Neural cell (in vitro differentiated cells): ENCODE data around the gene IL23A. TPM values are rescaled to one million over a fixed set of nuclear protein-coding genes. Genes with fewer than 3 reads are reported as not detected.

ENCODE experiments used
- H2AFZ ChIP-seq: fragments of 200-600, 300-800 bp; sonication (generic), shearing (Covaris generic); 2 replicates; pipeline ENCODE4 v1.6.0; 2014; ENCODE audit warnings: low read depth, mild to moderate bottlenecking, antibody characterized with exemption, low read length, moderate library complexity
- H3F3A ChIP-seq: fragments of 200-600 bp; shearing (Covaris generic); 2 replicates; pipeline ENCODE4 v1.6.1; 2016; ENCODE audit warnings: mild to moderate bottlenecking, moderate library complexity, mixed read lengths, antibody characterized with exemption, low read length; ENCODE audit not compliant: insufficient read depth, poor library complexity, severe bottlenecking
- H3K27ac ChIP-seq: fragments of 200-600, 300-800 bp; sonication (generic), shearing (Covaris generic); 2 replicates; pipeline ENCODE4 v1.5.1; 2014; ENCODE audit warnings: mild to moderate bottlenecking, low read length, moderate library complexity
- H3K27me3 ChIP-seq: fragments of 300-800, 200-600 bp; sonication (generic), shearing (Covaris generic); 2 replicates; pipeline ENCODE4 v1.6.0; 2014; ENCODE audit warnings: mild to moderate bottlenecking, low read depth, low read length, moderate library complexity; ENCODE audit not compliant: insufficient read depth
- H3K36me3 ChIP-seq: fragments of 300-800, 200-600 bp; sonication (generic), shearing (Covaris generic); 2 replicates; pipeline ENCODE4 v1.5.1; 2014; ENCODE audit warnings: mild to moderate bottlenecking, antibody characterized with exemption, low read length, moderate library complexity; ENCODE audit not compliant: insufficient read depth
- H3K4me2 ChIP-seq: fragments of 300-800, 200-600 bp; sonication (generic), shearing (Covaris generic); 2 replicates; pipeline ENCODE4 v1.6.0; 2014; ENCODE audit warnings: mild to moderate bottlenecking, low read length
- H3K4me3 ChIP-seq: fragments of 300-800, 200-600 bp; sonication (generic), shearing (Covaris generic); 2 replicates; pipeline ENCODE4 v1.5.1; 2014; ENCODE audit warnings: mild to moderate bottlenecking, low read length, moderate library complexity
- H3K79me2 ChIP-seq: fragments of 200-600 bp; shearing (Covaris generic); replicated peaks from 2 replicates; pipeline ENCODE4 v1.6.0; 2014; ENCODE audit warnings: mild to moderate bottlenecking, low read length, moderate library complexity; ENCODE audit not compliant: insufficient read depth
- H3K9ac ChIP-seq: fragments of 300-800, 200-600 bp; sonication (generic), shearing (Covaris generic); 2 replicates; pipeline ENCODE4 v1.6.1; 2016; ENCODE audit warnings: mild to moderate bottlenecking, low read length, mixed read lengths
- H3K9me2 ChIP-seq: fragments of 200-600 bp; shearing (Covaris generic); 2 replicates; pipeline ENCODE4 v1.6.1; 2016; ENCODE audit warnings: mild to moderate bottlenecking, low read length, mixed read lengths; ENCODE audit not compliant: insufficient read depth
- H3K9me3 ChIP-seq: fragments of 200-600, 300-800 bp; sonication (generic), shearing (Covaris generic); 2 replicates; pipeline ENCODE4 v1.6.1; 2016; ENCODE audit warnings: mild to moderate bottlenecking, mixed run types, low read length, moderate library complexity, mixed read lengths
- H4K20me1 ChIP-seq: fragments of 200-600 bp; shearing (Covaris generic); 2 replicates; pipeline ENCODE4 v1.6.1; 2016; ENCODE audit warnings: mild to moderate bottlenecking, mixed run types; ENCODE audit not compliant: insufficient read depth
- CTCF ChIP-seq: fragments of 450-650 bp; IDR thresholded peaks from 2 replicates; pipeline ENCODE4 v1.5.1; 2014; ENCODE audit warnings: antibody characterized with exemption, mild to moderate bottlenecking, moderate library complexity; ENCODE audit not compliant: poor library complexity, severe bottlenecking
- EP300 ChIP-seq: fragments of 450-650 bp; conservative IDR thresholded peaks from 2 replicates; pipeline ENCODE4 v1.6.1; 2014; ENCODE audit warnings: antibody characterized with exemption, mild to moderate bottlenecking, moderate library complexity; ENCODE audit not compliant: poor library complexity, severe bottlenecking
- EZH2 ChIP-seq: fragments of 200-600, 300-800 bp; shearing (Covaris generic), sonication (generic); IDR thresholded peaks from 2 replicates; pipeline ENCODE4 v1.6.1; 2014; ENCODE audit warnings: antibody characterized with exemption, low read length, borderline replicate concordance, mild to moderate bottlenecking; ENCODE audit not compliant: insufficient read depth, poor library complexity, severe bottlenecking
- MXI1 ChIP-seq: fragments of 450-650 bp; conservative IDR thresholded peaks from 2 replicates; pipeline ENCODE4 v1.6.1; 2014; ENCODE audit warnings: antibody characterized with exemption, mild to moderate bottlenecking; ENCODE audit not compliant: poor library complexity, severe bottlenecking
- POLR2AphosphoS5 ChIP-seq: IDR thresholded peaks from 2 replicates; pipeline ENCODE4 v1.6.1; 2012
- RAD21 ChIP-seq: fragments of 450-650 bp; conservative IDR thresholded peaks from 2 replicates; pipeline ENCODE4 v1.6.1; 2014; ENCODE audit warnings: antibody characterized with exemption, mild to moderate bottlenecking, moderate library complexity
- REST ChIP-seq: IDR thresholded peaks from 2 replicates; pipeline ENCODE4 v1.6.1; 2012; ENCODE audit warnings: borderline replicate concordance
- SMC3 ChIP-seq: fragments of 450-650 bp; conservative IDR thresholded peaks from 2 replicates; pipeline ENCODE4 v1.6.1; 2014; ENCODE audit warnings: antibody characterized with exemption, mild to moderate bottlenecking, moderate library complexity; ENCODE audit not compliant: poor library complexity
- TAF1 ChIP-seq: IDR thresholded peaks from 2 replicates; pipeline ENCODE4 v1.6.1; 2012; ENCODE audit warnings: low read depth
- polyA plus RNA-seq: library from polyadenylated mRNA; depleted of rRNA; stranded (reverse); fragments of >200 nt; gene quantifications from 2 replicates; pipeline ENCODE4 v1.2.3, GENCODE V29; 2014

Gene IL23A
- polyA plus RNA-seq, 1 donor from 2014 or later: 0.31 TPM

GRCh38 chr12:56296295-56296694 lies 42.4 kb upstream of the IL23A start:
- TF ChIP-seq CTCF (no peak), EP300 (no peak), REST (no peak), MXI1 (no peak), EZH2 (no peak), RAD21 (no peak), SMC3 (no peak), POLR2AphosphoS5 (no peak), TAF1 (no peak)
- Histone ChIP-seq H3K79me2 (peaks cover 32% of the 10 kb centered on the region), H3K27ac (no peak overlapping the region)

GRCh38 chr12:56297400-56297799 lies 41.3 kb upstream of the IL23A start:
- Histone ChIP-seq H4K20me1 (no peaks in the 10 kb centered on the region), H3K9ac (no peak overlapping the region), H3K9me3 (no peaks in the 10 kb centered on the region), H3K27ac (no peak overlapping the region), H2AFZ (no peak overlapping the region), H3F3A (no peaks in the 10 kb centered on the region), H3K79me2 (peaks cover 26% of the 10 kb centered on the region), H3K27me3 (no peaks in the 10 kb centered on the region), H3K36me3 (no peaks in the 10 kb centered on the region), H3K9me2 (no peaks in the 10 kb centered on the region), H3K4me3 (no peak overlapping the region), H3K4me2 (no peak overlapping the region)
- TF ChIP-seq MXI1: no peak
- TF ChIP-seq POLR2AphosphoS5: no peak
- TF ChIP-seq CTCF: no peak
- TF ChIP-seq RAD21: no peak
- no peak for TF ChIP-seq TAF1
- TF ChIP-seq EP300: no peak
- no peak for TF ChIP-seq REST
- TF ChIP-seq SMC3: no peak
- TF ChIP-seq EZH2: no peak

More at GRCh38 chr12:56296295-56296694, 42.4 kb upstream of the IL23A start:
- no peaks in the 10 kb centered on the region for H3K9me2 ChIP-seq
- H3F3A ChIP-seq: no peaks in the 10 kb centered on the region
- no peaks in the 10 kb centered on the region for H3K9me3 ChIP-seq
- no peak overlapping the region for H3K4me3 ChIP-seq
- H3K36me3 ChIP-seq: no peaks in the 10 kb centered on the region
- no peaks in the 10 kb centered on the region for H4K20me1 ChIP-seq
- no peak overlapping the region for H3K4me2 ChIP-seq
- H3K9ac ChIP-seq: no peak overlapping the region
- no peak overlapping the region for H2AFZ ChIP-seq
- no peaks in the 10 kb centered on the region for H3K27me3 ChIP-seq
